ENCODE data around the gene CD99. TPM values are rescaled to one million over a fixed set of nuclear protein-coding genes. Genes with fewer than 3 reads are reported as not detected.

Gene CD99
- total and polyA plus RNA-seq, 2 experiments from 2014 or later = 329 to 565 TPM

DNA sequence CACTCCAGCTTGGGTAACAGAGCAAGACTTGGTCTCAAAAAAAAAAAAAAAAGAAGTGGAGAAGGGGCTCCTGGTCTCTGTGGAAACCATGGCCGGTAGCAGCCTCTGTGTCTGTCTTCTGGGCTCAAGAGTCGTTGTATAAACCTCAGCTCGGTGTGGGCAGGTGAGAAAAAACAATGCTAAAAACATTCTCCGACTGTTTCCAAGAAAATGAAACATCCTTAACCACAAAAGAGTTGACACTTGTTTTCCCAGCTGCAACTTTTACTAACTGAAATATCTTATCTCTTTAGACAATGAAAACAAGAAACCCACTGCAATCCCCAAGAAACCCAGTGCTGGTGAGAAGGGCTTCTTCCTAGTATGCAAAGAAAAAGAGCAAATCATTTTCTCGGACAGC, 26.2 kb downstream of the CD99 start:
- Histone ChIP-seq H3K9me2 (replicated peaks; ENCODE audit: insufficient read depth) (no peaks in the 10 kb centered on the region), H3K4me3 (no peak overlapping the region), H3K79me2 (peaks cover 55% of the 10 kb centered on the region), H3K27ac (no peak overlapping the region), H3K36me3 (replicated peaks; ENCODE audit: insufficient read depth, low read depth) (no peaks in the 10 kb centered on the region), H3K4me2 (no peak overlapping the region), H4K20me1 (ENCODE audit: insufficient read depth, poor library complexity, severe bottlenecking) (peaks cover 8% of the 10 kb centered on the region), H3K4me1 (ENCODE audit: insufficient read depth) (peaks cover 3% of the 10 kb centered on the region), H2AFZ (no peak overlapping the region), H3K9me3 (ENCODE audit: low read depth) (no peaks in the 10 kb centered on the region), H3K27me3 (no peaks in the 10 kb centered on the region)
- WGBS (ENCODE audit: low lambda C conversion rate, missing lambda C conversion rate) = 73% methylated on average over 5 of the region's 5 CpGs
- TF ChIP-seq EZH2 (IDR thresholded peaks at IDR 0.05; ENCODE audit: borderline replicate concordance) = no peak
- no peak for TF ChIP-seq EZH2phosphoT487 (IDR thresholded peaks at IDR 0.05; ENCODE audit: low read depth, severe bottlenecking, unreplicated experiment)
- no peak for TF ChIP-seq CTCF (IDR thresholded peaks at IDR 0.05; ENCODE audit: poor library complexity)
- no peak for DNase-seq (ENCODE audit: low spot score)

GRCh38 chrX:2718821-2719220, 27.7 kb downstream of the CD99 start:
- no peak overlapping the region for H2AFZ ChIP-seq
- H3K4me1 ChIP-seq (ENCODE audit: insufficient read depth) = peaks cover 3% of the 10 kb centered on the region
- H3K36me3 ChIP-seq (replicated peaks; ENCODE audit: insufficient read depth, low read depth) = no peaks in the 10 kb centered on the region
- H3K79me2 ChIP-seq = peaks cover 40% of the 10 kb centered on the region
- no peaks in the 10 kb centered on the region for H3K27me3 ChIP-seq
- no peak for DNase-seq (ENCODE audit: low spot score)
- H3K4me3 ChIP-seq = no peak overlapping the region
- no peak overlapping the region for H3K27ac ChIP-seq
- no peaks in the 10 kb centered on the region for H3K9me3 ChIP-seq (ENCODE audit: low read depth)
- WGBS (ENCODE audit: low lambda C conversion rate, missing lambda C conversion rate) = 100% methylated on average over 2 of the region's 2 CpGs
- H3K4me2 ChIP-seq = no peak overlapping the region
- no peak for TF ChIP-seq CTCF (IDR thresholded peaks at IDR 0.05; ENCODE audit: poor library complexity)
- no peak for TF ChIP-seq EZH2phosphoT487 (IDR thresholded peaks at IDR 0.05; ENCODE audit: low read depth, severe bottlenecking, unreplicated experiment)
- TF ChIP-seq EZH2 (IDR thresholded peaks at IDR 0.05; ENCODE audit: borderline replicate concordance) = no peak
- no peaks in the 10 kb centered on the region for H3K9me2 ChIP-seq (replicated peaks; ENCODE audit: insufficient read depth)
- peaks cover 3% of the 10 kb centered on the region for H4K20me1 ChIP-seq (ENCODE audit: insufficient read depth, poor library complexity, severe bottlenecking)

DNA sequence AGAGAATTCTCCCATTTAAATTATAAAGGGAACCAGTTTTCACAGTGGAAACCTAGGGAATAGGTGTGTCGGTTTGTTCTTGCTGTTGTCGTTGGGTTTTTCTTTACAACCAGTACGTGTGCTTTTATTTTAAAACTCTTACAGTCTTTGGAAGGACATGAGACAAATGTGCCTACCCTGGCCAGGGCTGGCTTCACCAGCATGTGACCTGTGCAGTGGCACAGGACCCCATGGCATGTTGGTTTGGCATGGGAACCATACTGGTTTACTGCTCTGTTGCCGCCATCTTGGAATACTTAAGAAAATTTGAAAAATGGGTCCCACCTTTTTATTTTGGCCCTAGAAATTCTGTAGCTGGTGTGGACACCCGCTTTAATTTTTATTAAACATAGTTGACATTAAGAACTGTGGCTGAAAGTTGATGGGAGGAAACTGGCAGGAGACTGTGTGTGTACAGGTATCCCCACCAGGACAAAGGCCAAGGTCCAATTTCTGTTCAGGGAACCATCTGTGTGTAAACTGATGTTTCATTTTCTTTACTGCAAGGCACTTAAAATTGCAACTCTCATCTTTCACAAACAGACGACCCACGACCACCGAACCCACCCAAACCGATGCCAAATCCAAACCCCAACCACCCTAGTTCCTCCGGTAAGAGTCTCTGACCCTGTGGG, 28.8 kb downstream of the CD99 start:
- no peaks in the 10 kb centered on the region for H3K9me2 ChIP-seq (replicated peaks; ENCODE audit: insufficient read depth)
- H3K4me3 ChIP-seq = no peak overlapping the region
- DNase-seq (ENCODE audit: low spot score) = no peak
- peaks cover 29% of the 10 kb centered on the region for H3K79me2 ChIP-seq
- peaks cover 3% of the 10 kb centered on the region for H3K4me1 ChIP-seq (ENCODE audit: insufficient read depth)
- TF ChIP-seq CTCF (IDR thresholded peaks at IDR 0.05; ENCODE audit: poor library complexity) = no peak
- no peak for TF ChIP-seq EZH2phosphoT487 (IDR thresholded peaks at IDR 0.05; ENCODE audit: low read depth, severe bottlenecking, unreplicated experiment)
- TF ChIP-seq EZH2 (IDR thresholded peaks at IDR 0.05; ENCODE audit: borderline replicate concordance) = no peak
- H3K36me3 ChIP-seq (replicated peaks; ENCODE audit: insufficient read depth, low read depth) = no peaks in the 10 kb centered on the region
- no peaks in the 10 kb centered on the region for H3K9me3 ChIP-seq (ENCODE audit: low read depth)
- WGBS (ENCODE audit: low lambda C conversion rate, missing lambda C conversion rate) = 95% methylated on average over 10 of the region's 10 CpGs
- H4K20me1 ChIP-seq (ENCODE audit: insufficient read depth, poor library complexity, severe bottlenecking) = no peaks in the 10 kb centered on the region
- H3K4me2 ChIP-seq = no peak overlapping the region
- no peak overlapping the region for H2AFZ ChIP-seq
- no peak overlapping the region for H3K27ac ChIP-seq
- no peaks in the 10 kb centered on the region for H3K27me3 ChIP-seq
